Neutrophil (primary cell): ENCODE results near the gene GALNT18.

ENCODE experiments used
- H3K27ac ChIP-seq: fragments of 200-600 bp; sonication (generic); 2 replicates; pipeline ENCODE4 v1.5.1; 2016; ENCODE audit warnings: mild to moderate bottlenecking, moderate library complexity
- H3K27me3 ChIP-seq: fragments of 200-600 bp; sonication (generic); 2 replicates; pipeline ENCODE4 v1.6.0; 2016; ENCODE audit warnings: mild to moderate bottlenecking
- H3K36me3 ChIP-seq: fragments of 200-600 bp; sonication (generic); 2 replicates; pipeline ENCODE4 v1.5.1; 2017
- H3K4me1 ChIP-seq, 2 experiments: fragments of 200-600 bp in 1 of 2; sonication (generic) in 1 of 2; 1 replicate in 1 of 2; 2 replicates in 1 of 2; pipeline versions ENCODE4 v1.5.1 to v1.6.1; 2013 to 2016; ENCODE audit warnings: low read depth in 1 of 2, low read length in 1 of 2, mild to moderate bottlenecking in 1 of 2, moderate library complexity in 1 of 2; ENCODE audit not compliant: control insufficient read depth in 1 of 2, insufficient read depth in 1 of 2
- H3K4me3 ChIP-seq, 2 experiments: fragments of 200-600 bp in 1 of 2; sonication (generic) in 1 of 2; 1 replicate in 1 of 2; 2 replicates in 1 of 2; pipeline ENCODE4 v1.5.1; 2013 to 2016; ENCODE audit warnings: low read depth in 1 of 2, low read length in 1 of 2, mild to moderate bottlenecking in 1 of 2, moderate library complexity in 1 of 2
- H3K9me3 ChIP-seq: fragments of 200-600 bp; sonication (generic); 2 replicates; pipeline ENCODE4 v1.5.1; 2016
- CTCF ChIP-seq: fragments of 200-600 bp; sonication (generic); IDR thresholded peaks from 2 replicates; pipeline ENCODE4 v1.5.1; 2016; ENCODE audit warnings: antibody characterized with exemption

GALNT18 gene

GRCh38 chr11:11380883-11381282, 240.9 kb downstream of the GALNT18 start:
- Histone ChIP-seq H3K4me3 (no peak overlapping the region), H3K4me1 (peaks cover 0 to 5% of the 10 kb centered on the region in 2 experiments), H3K27ac (no peak overlapping the region), H3K27me3 (peaks cover 4% of the 10 kb centered on the region), H3K36me3 (no peaks in the 10 kb centered on the region), H3K9me3 (no peaks in the 10 kb centered on the region)
- no peak for TF ChIP-seq CTCF

- Histone ChIP-seq H3K4me1 (no peaks in the 10 kb centered on the region), H3K9me3 (no peaks in the 10 kb centered on the region), H3K27ac (no peak overlapping the region), H3K36me3 (no peaks in the 10 kb centered on the region), H3K27me3 (peaks cover 4% of the 10 kb centered on the region), H3K4me3 (no peak overlapping the region)
- no peak for TF ChIP-seq CTCF
Measured at GRCh38 chr11:11380340-11380739, 241.5 kb downstream of the GALNT18 start.

- TF ChIP-seq CTCF, result no peak
- Histone ChIP-seq H3K4me1 (no peaks in the 10 kb centered on the region), H3K9me3 (no peaks in the 10 kb centered on the region), H3K36me3 (no peaks in the 10 kb centered on the region), H3K27ac (no peak overlapping the region), H3K27me3 (peaks cover 4% of the 10 kb centered on the region), H3K4me3 (no peak overlapping the region)
Measured at GRCh38 chr11:11379661-11380060, 242.1 kb downstream of the GALNT18 start.

GRCh38 chr11:11378184-11378940, 243.4 kb downstream of the GALNT18 start:
- H3K4me1 ChIP-seq, result no peaks in the 10 kb centered on the region
- H3K27me3 ChIP-seq, result peaks cover 11% of the 10 kb centered on the region
- no peak for TF ChIP-seq CTCF
- no peak overlapping the region for H3K27ac ChIP-seq
- H3K4me3 ChIP-seq, result no peak overlapping the region
- no peaks in the 10 kb centered on the region for H3K36me3 ChIP-seq
- H3K9me3 ChIP-seq, result no peaks in the 10 kb centered on the region

GRCh38 chr11:11374358-11375148, 247.3 kb downstream of the GALNT18 start:
- TF ChIP-seq CTCF, result no peak
- no peaks in the 10 kb centered on the region for H3K9me3 ChIP-seq
- H3K27ac ChIP-seq, result no peak overlapping the region
- H3K4me3 ChIP-seq, result no peak overlapping the region
- H3K27me3 ChIP-seq, result peaks cover 7% of the 10 kb centered on the region
- H3K4me1 ChIP-seq, result no peaks in the 10 kb centered on the region
- no peaks in the 10 kb centered on the region for H3K36me3 ChIP-seq
